WTC11 (cell line): Measurements from ENCODE around the gene SUV39H2.

Experiments
- AFF4 ChIP-seq: sonication (generic); formaldehyde crosslinking; IDR thresholded peaks from 2 replicates; pipeline ENCODE4 v1.8.1; 2023; ENCODE audit warnings: mild to moderate bottlenecking, missing genetic modification reagents, borderline replicate concordance
- ATF2 ChIP-seq: sonication (generic); formaldehyde crosslinking; IDR thresholded peaks from 2 replicates; pipeline ENCODE4 v1.8.1; 2022; ENCODE audit warnings: low read depth, missing genetic modification reagents, borderline replicate concordance
- CBFB ChIP-seq: sonication (generic); formaldehyde crosslinking; IDR thresholded peaks from 2 replicates; pipeline ENCODE4 v1.8.1; 2022; ENCODE audit warnings: mild to moderate bottlenecking, low read depth, missing genetic modification reagents
- GABPB1 ChIP-seq: sonication (generic); formaldehyde crosslinking; IDR thresholded peaks from 2 replicates; pipeline ENCODE4 v1.8.1; 2023; ENCODE audit warnings: mild to moderate bottlenecking, missing genetic modification reagents
- TCF7 ChIP-seq: sonication (generic); formaldehyde crosslinking; IDR thresholded peaks from 2 replicates; pipeline ENCODE4 v1.8.0; 2022; ENCODE audit warnings: mild to moderate bottlenecking, low read depth, missing genetic modification reagents, moderate library complexity
- TEAD4 ChIP-seq: sonication (generic); formaldehyde crosslinking; IDR thresholded peaks from 2 replicates; pipeline ENCODE4 v1.8.0; 2022; ENCODE audit warnings: mild to moderate bottlenecking, missing genetic modification reagents
- TF ChIP-seq, protein P1 (sequence below): sonication (generic); formaldehyde crosslinking; IDR thresholded peaks from 2 replicates; pipeline ENCODE4 v1.8.0; 2022; ENCODE audit warnings: mild to moderate bottlenecking, missing genetic modification reagents
- TF ChIP-seq, protein P2 (sequence below): fragments of 200-600 bp; IDR thresholded peaks from 2 replicates; pipeline ENCODE4 v1.8.0; 2022; ENCODE audit warnings: antibody characterized with exemption

GRCh38 chr10:14859775-14860174, 18.9 kb upstream of the SUV39H2 start:
- TF ChIP-seq, protein P1, sequence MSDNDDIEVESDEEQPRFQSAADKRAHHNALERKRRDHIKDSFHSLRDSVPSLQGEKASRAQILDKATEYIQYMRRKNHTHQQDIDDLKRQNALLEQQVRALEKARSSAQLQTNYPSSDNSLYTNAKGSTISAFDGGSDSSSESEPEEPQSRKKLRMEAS (CRISPR knock-in tag) = no peak
- no peak for TF ChIP-seq GABPB1
- TF ChIP-seq TCF7 (CRISPR knock-in tag) = no peak
- TF ChIP-seq, protein P2, sequence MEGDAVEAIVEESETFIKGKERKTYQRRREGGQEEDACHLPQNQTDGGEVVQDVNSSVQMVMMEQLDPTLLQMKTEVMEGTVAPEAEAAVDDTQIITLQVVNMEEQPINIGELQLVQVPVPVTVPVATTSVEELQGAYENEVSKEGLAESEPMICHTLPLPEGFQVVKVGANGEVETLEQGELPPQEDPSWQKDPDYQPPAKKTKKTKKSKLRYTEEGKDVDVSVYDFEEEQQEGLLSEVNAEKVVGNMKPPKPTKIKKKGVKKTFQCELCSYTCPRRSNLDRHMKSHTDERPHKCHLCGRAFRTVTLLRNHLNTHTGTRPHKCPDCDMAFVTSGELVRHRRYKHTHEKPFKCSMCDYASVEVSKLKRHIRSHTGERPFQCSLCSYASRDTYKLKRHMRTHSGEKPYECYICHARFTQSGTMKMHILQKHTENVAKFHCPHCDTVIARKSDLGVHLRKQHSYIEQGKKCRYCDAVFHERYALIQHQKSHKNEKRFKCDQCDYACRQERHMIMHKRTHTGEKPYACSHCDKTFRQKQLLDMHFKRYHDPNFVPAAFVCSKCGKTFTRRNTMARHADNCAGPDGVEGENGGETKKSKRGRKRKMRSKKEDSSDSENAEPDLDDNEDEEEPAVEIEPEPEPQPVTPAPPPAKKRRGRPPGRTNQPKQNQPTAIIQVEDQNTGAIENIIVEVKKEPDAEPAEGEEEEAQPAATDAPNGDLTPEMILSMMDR = no peak
- no peak for TF ChIP-seq AFF4 (CRISPR knock-in tag)
- TF ChIP-seq CBFB = no peak
- TF ChIP-seq ATF2 (CRISPR knock-in tag) = no peak
- no peak for TF ChIP-seq TEAD4
